ENCODE results near the gene USP47.

Gene USP47, protein sequence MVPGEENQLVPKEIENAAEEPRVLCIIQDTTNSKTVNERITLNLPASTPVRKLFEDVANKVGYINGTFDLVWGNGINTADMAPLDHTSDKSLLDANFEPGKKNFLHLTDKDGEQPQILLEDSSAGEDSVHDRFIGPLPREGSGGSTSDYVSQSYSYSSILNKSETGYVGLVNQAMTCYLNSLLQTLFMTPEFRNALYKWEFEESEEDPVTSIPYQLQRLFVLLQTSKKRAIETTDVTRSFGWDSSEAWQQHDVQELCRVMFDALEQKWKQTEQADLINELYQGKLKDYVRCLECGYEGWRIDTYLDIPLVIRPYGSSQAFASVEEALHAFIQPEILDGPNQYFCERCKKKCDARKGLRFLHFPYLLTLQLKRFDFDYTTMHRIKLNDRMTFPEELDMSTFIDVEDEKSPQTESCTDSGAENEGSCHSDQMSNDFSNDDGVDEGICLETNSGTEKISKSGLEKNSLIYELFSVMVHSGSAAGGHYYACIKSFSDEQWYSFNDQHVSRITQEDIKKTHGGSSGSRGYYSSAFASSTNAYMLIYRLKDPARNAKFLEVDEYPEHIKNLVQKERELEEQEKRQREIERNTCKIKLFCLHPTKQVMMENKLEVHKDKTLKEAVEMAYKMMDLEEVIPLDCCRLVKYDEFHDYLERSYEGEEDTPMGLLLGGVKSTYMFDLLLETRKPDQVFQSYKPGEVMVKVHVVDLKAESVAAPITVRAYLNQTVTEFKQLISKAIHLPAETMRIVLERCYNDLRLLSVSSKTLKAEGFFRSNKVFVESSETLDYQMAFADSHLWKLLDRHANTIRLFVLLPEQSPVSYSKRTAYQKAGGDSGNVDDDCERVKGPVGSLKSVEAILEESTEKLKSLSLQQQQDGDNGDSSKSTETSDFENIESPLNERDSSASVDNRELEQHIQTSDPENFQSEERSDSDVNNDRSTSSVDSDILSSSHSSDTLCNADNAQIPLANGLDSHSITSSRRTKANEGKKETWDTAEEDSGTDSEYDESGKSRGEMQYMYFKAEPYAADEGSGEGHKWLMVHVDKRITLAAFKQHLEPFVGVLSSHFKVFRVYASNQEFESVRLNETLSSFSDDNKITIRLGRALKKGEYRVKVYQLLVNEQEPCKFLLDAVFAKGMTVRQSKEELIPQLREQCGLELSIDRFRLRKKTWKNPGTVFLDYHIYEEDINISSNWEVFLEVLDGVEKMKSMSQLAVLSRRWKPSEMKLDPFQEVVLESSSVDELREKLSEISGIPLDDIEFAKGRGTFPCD (N-terminal part only)

GRCh38 chr11:11841723-11842420 is at the start of gene USP47:
Gene USP47, plus strand, starts transcription at chr11:11841972. Its CDS starts 214 bp downstream, at chr11:11842186.
- DNase-seq (ENCODE audit: insufficient read length, low spot score) (peak; percentile 28), FAIRE-seq (no peak)
- TF ChIP-seq CTCF (IDR thresholded peaks at IDR 0.05; ENCODE audit: insufficient read depth, missing control alignments), result peak; percentile 33

GRCh38 chr11:11793073-11793472 is 48.7 kb upstream of the USP47 start:
- no peak for FAIRE-seq
- no peak for TF ChIP-seq CTCF (IDR thresholded peaks at IDR 0.05; ENCODE audit: insufficient read depth, missing control alignments)
- DNase-seq (ENCODE audit: insufficient read length, low spot score), result no peak

- FAIRE-seq (no peak), DNase-seq (ENCODE audit: insufficient read length, low spot score) (no peak)
- TF ChIP-seq CTCF (IDR thresholded peaks at IDR 0.05; ENCODE audit: insufficient read depth, missing control alignments), result peak; percentile 85
Measured at GRCh38 chr11:11798586-11799438, 43.0 kb upstream of the USP47 start.

GRCh38 chr11:11805228-11805627 is 36.5 kb upstream of the USP47 start:
- DNase-seq (ENCODE audit: insufficient read length, low spot score) (no peak), FAIRE-seq (no peak)
- no peak for TF ChIP-seq CTCF (IDR thresholded peaks at IDR 0.05; ENCODE audit: insufficient read depth, missing control alignments)

GRCh38 chr11:11806074-11806473 is 35.7 kb upstream of the USP47 start:
- TF ChIP-seq CTCF (IDR thresholded peaks at IDR 0.05; ENCODE audit: insufficient read depth, missing control alignments), result no peak
- DNase-seq (ENCODE audit: insufficient read length, low spot score) (no peak), FAIRE-seq (no peak)

- no peak for DNase-seq (ENCODE audit: insufficient read length, low spot score)
- no peak for TF ChIP-seq CTCF (IDR thresholded peaks at IDR 0.05; ENCODE audit: insufficient read depth, missing control alignments)
- no peak for FAIRE-seq
Measured at GRCh38 chr11:11806586-11806985, 35.2 kb upstream of the USP47 start.

Measured in D721Med (cell line).